GM21619 (cell line): Measurements from ENCODE around the gene CREBBP.

ENCODE experiments used
- ATAC-seq: cut with Tn5 transposase; IDR thresholded peaks from one replicate; pipeline ENCODE4 v1.9.1; 2021; ENCODE audit not compliant: unreplicated experiment

CREBBP gene

DNA sequence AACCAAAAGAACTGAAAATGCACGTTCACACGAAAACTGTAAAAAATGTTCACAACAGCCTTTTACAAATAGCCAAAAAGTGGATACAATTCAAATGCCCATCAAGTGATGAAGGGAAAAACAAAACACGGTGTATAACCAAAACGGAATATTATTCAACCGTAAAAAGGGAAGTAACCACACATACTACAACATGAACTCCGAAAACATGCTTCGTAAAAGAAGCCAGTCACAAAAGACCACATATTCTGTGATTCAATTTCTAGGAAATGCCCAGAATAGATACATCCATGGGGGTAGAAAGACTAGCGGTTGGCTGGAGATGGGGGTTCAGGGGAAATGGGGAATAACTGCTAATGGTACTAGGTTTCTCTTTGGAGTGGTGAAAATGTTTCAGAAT is 81.7 kb downstream of the CREBBP start:
- ATAC-seq, result no peak

GRCh38 chr16:3797904-3798811 is 82.4 kb downstream of the CREBBP start:
- ATAC-seq, result peak; percentile 54

DNA sequence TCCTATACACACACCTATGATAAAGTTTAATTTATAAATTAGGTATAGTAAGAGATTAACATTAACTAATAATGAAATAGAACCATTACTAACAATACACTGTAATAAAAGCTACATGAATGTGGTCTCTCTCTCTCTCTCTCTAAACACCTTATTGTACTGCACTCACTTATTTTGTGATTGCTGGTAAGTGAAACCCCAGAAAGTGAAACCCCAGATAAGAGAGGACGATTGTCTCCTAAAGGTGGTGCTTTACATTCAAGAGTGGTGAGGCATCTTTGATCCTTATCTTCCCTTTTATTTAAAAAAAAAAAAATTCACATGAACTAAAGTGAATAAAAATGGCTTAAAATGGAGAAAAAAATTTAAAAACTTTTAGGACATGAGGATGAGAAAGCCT is 83.0 kb downstream of the CREBBP start:
- ATAC-seq, result no peak

DNA sequence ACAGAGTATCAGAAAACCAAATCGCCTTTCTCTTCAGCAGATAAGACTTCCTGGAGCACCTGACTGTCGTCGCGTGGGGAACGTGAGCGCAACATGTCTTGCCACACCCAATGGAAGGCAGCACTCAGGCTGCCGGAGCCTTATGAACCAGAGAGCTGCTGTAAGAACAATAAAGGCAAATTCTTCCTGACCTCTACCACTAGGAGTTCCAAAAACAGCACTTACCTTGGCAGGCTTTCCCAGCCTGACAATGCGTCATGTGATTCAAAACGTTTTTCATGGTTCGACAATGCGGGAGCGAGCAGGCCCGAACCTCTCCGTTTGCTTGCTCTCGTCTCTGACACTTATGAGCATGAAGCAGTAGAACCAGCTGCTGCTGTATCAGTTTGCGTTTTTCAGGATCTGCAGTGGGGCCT is 87.3 kb downstream of the CREBBP start:
- no peak for ATAC-seq

DNA sequence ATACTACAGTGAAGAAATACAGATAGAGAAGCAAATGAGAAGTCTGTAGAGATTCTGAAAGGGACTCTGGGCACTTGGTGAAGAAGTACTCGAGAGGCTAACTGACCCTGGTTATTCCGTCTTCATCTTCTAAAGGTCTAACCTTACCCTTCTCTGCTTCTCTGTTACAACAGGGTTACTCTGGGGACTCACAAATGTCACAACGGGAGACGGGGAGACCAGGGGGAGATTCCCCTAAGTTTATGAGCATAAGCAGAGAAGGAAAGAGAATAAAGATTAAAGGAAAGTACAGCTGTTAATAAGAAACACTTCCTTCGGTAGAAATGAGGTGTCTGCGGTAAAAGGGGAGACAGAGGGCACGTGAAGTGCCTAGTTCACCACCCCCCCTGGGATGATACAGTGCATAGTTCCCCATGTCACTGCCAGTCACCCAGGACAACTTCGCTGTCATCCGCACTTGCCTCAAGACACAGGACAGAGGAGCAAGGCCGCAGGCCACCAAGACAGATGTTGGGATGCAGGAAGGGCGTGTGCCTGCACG is 88.0 kb downstream of the CREBBP start:
- no peak for ATAC-seq

- ATAC-seq, result no peak
These were observed 88.8 kb downstream of the CREBBP start for GRCh38 chr16:3791701-3792100.

DNA sequence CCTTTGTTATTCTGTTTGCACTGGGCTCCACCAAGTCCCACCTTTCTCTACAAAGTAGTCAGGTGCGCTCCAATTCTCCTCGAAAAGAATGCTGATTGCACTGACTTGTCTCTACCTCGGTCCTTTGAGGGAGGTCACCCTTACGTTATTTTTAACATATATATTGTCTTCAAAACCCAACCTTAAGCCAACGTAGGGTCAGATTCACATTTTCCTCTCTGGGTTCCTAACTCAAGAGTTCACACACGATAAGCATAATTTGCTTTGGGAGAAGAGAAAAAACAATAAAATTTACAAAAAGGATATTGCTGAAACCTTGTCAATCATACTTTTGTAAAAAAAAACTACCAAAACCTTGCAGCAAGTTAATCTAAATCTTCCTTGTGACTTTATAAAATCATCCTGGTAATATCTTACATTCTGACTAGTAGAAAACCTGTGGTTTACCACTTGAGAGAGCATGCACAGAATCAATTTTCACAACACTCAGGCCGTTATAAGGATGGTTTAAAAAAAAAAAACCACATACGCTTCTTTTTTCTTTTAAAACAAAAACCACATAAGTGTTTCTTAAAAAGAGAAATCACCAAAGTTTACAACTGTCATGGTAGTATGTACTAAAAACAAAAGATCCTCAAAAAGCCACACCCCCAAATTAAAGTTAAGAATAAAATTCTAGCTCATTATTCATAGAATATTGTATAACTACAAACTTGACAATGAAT is 91.0 kb downstream of the CREBBP start:
- peak; percentile 52 for ATAC-seq

DNA sequence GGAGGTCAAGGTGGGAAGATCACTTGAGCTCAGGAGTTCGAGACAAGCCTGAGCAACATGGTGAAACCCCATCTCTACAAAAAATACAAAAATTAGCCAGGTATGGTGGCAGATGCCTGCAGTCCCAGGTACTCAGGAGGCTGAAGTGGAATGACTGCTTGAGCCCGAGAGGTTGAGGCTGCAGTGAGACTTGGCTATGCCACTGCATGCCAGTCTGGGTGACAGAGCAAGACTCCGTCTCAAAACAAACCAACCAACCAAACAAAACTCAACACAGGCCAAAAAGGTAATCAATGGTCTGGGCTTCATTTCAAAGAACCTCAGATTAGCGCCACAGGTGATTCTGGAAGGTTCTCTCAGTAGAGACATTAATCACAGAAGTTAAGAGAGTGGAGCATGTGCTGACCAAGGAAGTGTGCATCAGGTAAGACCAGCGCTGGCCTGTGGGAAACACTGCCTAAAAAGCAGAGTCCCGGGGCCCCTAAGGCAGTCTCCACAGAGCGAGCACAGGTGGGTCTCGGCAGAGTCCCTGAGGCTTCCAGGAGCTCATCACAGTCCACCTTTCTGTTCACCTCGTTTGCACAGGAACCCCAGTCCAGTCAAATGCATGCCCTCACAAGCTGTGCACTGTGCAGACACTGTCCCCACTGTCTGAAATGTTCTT is 91.7 kb downstream of the CREBBP start:
- no peak for ATAC-seq

DNA sequence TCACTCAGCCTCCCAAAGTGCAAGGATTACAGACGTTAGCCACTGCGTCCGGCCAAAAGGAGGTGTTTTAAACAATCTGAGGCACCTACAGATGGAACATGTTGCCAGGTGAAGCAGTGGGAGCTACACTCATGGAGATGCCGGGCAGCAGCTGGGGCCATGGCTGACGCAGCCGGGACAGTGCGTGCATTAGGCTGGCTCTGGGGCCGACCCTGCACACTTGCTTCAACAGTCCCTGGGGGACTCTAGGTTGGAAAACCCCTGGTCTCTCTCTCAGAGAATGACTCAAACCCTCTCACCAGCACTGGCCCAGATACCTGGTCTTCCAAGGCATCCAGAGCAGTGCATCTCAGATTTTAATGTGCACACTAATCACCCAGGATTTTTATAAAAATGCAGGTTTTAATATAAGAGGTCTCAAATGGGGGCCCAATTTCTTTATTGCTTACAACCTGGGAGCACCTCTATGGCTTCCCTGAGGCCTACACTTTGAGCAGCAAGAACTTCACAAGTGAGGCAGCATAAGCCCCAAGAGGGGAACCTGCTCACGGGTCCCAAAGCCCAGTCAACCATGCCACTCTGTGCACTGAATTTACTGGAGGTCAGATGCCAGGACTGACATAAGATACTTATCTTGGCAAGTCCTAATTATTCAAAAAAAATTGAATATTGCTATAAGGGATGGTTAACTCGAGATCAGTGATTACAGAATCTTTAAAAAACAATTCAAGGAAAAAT is 92.4 kb downstream of the CREBBP start:
- peak; percentile 68 for ATAC-seq

DNA sequence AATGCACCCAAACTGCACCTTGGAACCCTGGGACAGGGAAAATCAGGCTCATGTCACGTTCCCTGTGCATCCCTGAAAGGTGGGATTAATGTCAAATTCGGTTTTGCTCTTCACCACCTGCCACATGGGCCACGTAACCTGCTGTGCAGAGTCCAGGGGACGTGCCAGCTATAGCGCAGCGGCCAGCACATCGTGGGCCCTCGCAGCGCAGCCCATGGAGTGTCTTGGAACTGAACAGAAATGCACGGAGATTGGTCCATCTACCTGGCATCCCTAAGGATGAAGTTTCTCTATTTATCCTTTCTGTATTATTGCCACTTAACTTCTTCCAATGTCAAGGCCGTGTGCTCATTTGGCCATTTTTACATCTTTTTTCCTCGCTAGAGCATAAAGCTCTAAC is 95.1 kb downstream of the CREBBP start:
- no peak for ATAC-seq

- ATAC-seq, result no peak
These were observed 97.0 kb downstream of the CREBBP start for GRCh38 chr16:3783516-3783915.

GRCh38 chr16:3782566-3782965 is 97.9 kb downstream of the CREBBP start:
- ATAC-seq, result no peak

DNA sequence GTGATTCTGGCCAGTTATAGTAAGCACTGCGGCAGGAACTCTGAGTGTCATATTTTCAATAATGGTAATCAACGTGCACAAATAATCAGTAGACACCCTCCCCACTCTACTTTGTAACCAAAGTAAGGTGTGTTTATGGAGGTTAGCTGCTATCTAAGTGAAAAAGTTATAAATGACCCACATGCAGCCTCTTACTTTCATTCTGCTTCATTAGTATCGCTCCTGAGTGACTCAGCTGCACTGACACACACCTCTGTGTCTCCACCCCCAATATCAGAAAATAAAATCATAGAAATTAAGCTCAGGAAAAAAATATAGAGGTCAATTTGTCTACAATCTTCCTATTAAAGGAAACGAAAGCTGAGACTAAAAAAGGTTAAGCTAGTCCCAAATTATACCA is 99.1 kb downstream of the CREBBP start:
- ATAC-seq, result no peak

DNA sequence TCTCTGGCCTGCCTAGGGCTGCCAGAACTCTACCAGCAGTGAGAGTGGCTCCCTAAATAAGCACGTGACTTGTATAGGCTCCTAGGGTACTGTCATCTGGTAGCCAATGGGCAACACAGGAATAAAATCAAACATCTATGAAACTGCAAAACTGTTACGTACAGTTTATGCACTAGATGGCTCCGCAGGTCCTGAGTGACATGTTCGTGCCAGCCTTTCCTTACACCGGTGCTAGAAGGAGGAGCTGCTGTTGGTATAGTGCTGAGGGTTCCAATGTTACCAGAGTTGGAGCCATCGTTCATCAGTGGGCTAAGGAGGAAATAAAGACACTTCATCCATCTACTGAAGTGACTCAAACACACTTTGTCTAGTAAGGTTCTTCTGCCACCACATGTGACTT is 99.9 kb downstream of the CREBBP start:
- ATAC-seq, result no peak

GRCh38 chr16:3776316-3776715 is 104.2 kb downstream of the CREBBP start:
- ATAC-seq, result no peak

DNA sequence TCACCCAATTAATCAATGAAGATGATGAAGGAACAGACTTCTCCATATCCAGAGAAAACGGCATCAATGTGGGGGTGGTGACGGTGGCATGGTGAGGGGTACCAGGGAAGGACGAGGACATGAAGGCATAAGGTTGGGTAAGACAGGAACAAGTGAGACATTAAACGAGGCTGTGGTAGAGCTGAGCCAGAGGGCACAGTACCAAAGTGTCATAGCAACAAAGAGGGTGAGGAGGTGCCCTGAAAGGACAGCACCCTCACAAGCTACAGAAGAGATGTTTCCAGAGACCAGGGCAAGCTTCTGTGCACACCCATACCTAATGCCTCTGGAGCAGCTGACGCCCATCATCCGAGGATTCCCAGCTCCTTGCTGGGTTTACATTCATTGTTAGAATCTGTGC is 105.7 kb downstream of the CREBBP start:
- ATAC-seq, result no peak

DNA sequence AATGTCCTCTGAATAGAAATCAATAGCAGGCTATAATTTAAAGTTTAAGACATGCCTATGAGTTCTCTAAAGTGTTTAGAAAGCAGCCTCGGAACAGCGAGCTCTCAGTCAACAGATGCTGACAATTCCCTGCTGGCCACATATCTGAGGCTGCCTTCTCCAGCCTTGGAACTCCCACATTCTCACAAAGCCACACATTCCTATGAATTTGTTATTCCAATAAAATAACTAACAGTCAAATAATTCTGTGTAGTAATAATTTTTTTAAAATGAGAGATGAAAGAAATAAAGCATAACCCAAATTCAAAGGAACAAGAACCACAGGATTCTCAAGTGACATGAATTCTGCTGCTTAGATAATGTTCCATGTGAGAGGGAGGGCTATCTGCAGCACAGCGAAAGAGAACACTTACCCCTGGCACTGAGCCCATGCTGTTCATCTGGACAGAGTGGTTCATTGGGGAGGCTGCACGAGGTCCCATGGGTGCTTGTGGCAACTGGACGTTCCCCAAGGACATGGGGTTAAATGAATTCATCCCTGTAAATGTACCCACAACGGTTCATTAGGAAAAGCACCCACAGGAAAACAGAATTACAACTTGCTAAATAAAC is 106.3 kb downstream of the CREBBP start:
- no peak for ATAC-seq

- no peak for ATAC-seq
These were observed 106.8 kb downstream of the CREBBP start for GRCh38 chr16:3773663-3774062.

GRCh38 chr16:3771513-3771912 is 109.0 kb downstream of the CREBBP start:
- ATAC-seq, result no peak

GRCh38 chr16:3770530-3770929 is 110.0 kb downstream of the CREBBP start:
- ATAC-seq, result no peak
